CMK (cell line): Measurements from ENCODE around the gene OPN1MW.
"Not testable (repeated sequence)": the region's sequence is repeated elsewhere in the genome, so short reads cannot be mapped to it uniquely, and the experiment has no call there.

Experiments
- DNase-seq: peaks from one replicate; pipeline ENCODE4 v3.0.0-alpha.2; 2010; ENCODE audit warnings: low read depth

The OPN1MW gene

DNA sequence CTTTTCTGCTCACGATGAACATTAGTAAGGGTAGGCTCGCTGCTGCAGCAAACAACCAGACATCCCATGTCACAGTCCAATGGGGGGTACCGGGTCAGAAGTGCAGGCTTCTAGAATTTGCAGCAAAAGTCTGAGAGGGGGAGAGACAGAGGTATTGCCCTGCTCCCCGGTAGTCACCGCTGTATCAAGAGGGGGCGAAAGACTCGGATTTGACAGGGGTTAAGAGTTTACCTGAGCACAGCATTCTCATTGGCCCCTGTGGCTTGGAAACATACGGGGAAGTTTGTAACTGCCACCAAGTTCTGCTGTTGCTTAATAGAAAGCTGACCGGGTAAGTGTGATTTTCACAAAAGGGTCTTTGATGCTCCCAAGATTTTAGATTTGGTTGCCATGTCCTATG lies 28.7 kb downstream of the OPN1MW start:
- not testable (repeated sequence) for DNase-seq

- not testable (repeated sequence) for DNase-seq
Observed at GRCh38 chrX:154211499-154211898, 29.1 kb downstream of the OPN1MW start.

GRCh38 chrX:154219456-154219855 lies 37.1 kb downstream of the OPN1MW start, which contains the start of gene OPN1MW2:
OPN1MW2 (plus strand) TSS chrX:154219756; CDS start chrX:154219816, 60 bp downstream.
- not testable (repeated sequence) for DNase-seq

- DNase-seq, result not testable (repeated sequence)
Observed at GRCh38 chrX:154225292-154225691, 42.9 kb downstream of the OPN1MW start.

DNA sequence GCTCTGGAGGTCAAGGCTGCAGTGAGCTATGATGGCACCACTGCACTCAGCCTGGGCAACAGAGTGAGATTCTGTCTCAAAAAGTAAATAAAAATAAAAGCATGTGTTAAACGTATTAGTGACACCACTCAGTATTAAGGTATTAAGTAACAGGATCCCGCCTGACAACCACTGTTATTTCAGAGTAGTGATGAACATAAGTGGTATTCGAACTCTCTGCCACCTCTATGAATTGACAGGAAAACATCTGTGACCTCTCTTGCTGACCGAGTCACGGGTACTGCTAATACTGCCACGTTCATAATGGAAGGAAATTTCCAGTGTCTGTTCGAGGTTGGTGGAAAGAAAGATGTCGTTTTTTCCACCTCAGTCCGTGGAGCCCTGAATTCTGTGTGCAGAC lies 44.3 kb downstream of the OPN1MW start:
- DNase-seq, result not testable (repeated sequence)

GRCh38 chrX:154231443-154231842 lies 49.0 kb downstream of the OPN1MW start:
- not testable (repeated sequence) for DNase-seq

DNA sequence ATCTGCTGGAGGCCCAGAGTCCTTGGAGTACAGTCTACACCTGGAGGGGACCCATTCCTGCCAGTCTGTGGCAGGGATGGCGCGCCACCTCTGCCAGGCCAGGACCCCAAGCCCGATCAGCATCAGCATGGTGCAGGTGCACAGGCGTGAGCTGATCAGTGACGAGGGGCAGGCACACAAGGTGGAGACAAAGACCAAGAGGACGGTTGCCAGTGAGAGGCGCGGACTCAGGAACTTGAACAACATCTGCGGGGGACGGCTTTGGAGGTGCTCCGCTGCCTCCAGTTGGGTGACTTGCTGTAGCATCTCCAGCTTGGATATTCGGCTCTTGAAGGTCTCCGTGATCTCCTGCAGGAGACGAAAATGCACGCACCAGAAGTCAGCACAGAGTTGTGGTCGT lies 51.2 kb downstream of the OPN1MW start:
- DNase-seq, result not testable (repeated sequence)

- not testable (repeated sequence) for DNase-seq
Observed at GRCh38 chrX:154238939-154239559, 56.7 kb downstream of the OPN1MW start.

GRCh38 chrX:154239982-154240503 lies 57.6 kb downstream of the OPN1MW start:
- not testable (repeated sequence) for DNase-seq
